ENCODE data around the gene VAV2. TPM values are rescaled to one million over a fixed set of nuclear protein-coding genes. Genes with fewer than 3 reads are reported as not detected.

The VAV2 gene
- total and polyA plus RNA-seq, 2 experiments from 2014 or later = 8.1 to 28.9 TPM

DNA sequence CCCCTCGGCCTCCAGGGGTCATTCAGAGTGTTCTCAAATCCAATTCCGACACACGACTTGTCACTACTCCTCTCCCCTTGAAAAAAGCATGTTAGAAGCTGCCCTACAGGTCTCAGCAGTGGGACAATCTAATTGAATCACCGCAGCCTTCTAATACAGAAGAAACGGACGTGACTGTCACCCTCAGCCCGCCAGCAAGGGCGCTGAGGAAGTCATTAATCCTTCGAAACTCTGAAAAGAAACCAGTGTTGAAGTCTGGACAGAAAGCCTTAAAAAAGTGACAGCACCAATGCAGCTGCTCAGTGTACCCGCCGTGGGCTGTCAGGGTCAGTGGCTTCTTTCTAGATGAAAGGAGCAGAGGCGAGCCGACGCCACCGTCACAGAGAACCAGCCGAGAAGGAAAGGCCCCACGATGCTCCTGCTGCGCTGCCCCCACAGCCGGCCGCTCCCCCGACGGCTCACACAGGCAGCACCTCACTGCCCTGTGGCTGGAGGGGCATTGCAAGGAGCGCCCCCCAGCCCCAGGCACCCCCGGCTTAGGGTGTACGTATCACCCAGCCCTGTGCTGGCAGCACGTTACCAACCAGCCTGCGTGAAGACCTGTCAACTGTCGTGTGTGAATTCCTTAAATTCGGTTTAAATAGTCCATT, 38.8 kb upstream of the VAV2 start (continued):
- TF ChIP-seq, protein P1, sequence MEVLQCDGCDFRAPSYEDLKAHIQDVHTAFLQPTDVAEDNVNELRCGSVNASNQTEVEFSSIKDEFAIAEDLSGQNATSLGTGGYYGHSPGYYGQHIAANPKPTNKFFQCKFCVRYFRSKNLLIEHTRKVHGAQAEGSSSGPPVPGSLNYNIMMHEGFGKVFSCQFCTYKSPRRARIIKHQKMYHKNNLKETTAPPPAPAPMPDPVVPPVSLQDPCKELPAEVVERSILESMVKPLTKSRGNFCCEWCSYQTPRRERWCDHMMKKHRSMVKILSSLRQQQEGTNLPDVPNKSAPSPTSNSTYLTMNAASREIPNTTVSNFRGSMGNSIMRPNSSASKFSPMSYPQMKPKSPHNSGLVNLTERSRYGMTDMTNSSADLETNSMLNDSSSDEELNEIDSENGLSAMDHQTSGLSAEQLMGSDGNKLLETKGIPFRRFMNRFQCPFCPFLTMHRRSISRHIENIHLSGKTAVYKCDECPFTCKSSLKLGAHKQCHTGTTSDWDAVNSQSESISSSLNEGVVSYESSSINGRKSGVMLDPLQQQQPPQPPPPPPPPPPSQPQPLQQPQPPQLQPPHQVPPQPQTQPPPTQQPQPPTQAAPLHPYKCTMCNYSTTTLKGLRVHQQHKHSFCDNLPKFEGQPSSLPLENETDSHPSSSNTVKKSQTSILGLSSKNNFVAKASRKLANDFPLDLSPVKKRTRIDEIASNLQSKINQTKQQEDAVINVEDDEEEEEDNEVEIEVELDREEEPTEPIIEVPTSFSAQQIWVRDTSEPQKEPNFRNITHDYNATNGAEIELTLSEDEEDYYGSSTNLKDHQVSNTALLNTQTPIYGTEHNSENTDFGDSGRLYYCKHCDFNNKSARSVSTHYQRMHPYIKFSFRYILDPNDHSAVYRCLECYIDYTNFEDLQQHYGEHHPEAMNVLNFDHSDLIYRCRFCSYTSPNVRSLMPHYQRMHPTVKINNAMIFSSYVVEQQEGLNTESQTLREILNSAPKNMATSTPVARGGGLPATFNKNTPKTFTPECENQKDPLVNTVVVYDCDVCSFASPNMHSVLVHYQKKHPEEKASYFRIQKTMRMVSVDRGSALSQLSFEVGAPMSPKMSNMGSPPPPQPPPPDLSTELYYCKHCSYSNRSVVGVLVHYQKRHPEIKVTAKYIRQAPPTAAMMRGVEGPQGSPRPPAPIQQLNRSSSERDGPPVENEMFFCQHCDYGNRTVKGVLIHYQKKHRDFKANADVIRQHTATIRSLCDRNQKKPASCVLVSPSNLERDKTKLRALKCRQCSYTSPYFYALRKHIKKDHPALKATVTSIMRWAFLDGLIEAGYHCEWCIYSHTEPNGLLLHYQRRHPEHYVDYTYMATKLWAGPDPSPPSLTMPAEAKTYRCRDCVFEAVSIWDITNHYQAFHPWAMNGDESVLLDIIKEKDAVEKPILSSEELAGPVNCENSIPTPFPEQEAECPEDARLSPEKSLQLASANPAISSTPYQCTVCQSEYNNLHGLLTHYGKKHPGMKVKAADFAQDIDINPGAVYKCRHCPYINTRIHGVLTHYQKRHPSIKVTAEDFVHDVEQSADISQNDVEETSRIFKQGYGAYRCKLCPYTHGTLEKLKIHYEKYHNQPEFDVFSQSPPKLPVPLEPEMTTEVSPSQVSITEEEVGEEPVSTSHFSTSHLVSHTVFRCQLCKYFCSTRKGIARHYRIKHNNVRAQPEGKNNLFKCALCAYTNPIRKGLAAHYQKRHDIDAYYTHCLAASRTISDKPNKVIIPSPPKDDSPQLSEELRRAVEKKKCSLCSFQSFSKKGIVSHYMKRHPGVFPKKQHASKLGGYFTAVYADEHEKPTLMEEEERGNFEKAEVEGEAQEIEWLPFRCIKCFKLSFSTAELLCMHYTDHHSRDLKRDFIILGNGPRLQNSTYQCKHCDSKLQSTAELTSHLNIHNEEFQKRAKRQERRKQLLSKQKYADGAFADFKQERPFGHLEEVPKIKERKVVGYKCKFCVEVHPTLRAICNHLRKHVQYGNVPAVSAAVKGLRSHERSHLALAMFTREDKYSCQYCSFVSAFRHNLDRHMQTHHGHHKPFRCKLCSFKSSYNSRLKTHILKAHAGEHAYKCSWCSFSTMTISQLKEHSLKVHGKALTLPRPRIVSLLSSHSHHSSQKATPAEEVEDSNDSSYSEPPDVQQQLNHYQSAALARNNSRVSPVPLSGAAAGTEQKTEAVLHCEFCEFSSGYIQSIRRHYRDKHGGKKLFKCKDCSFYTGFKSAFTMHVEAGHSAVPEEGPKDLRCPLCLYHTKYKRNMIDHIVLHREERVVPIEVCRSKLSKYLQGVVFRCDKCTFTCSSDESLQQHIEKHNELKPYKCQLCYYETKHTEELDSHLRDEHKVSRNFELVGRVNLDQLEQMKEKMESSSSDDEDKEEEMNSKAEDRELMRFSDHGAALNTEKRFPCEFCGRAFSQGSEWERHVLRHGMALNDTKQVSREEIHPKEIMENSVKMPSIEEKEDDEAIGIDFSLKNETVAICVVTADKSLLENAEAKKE (CRISPR knock-in tag; IDR thresholded peaks at IDR 0.05) = no peak
- TF ChIP-seq EZH2 (IDR thresholded peaks at IDR 0.05; ENCODE audit: low read depth, unreplicated experiment) (no peak), ZNF114 (CRISPR knock-in tag; IDR thresholded peaks at IDR 0.05) (no peak)

- H3K9me2 ChIP-seq (ENCODE audit: insufficient read depth) = no peaks in the 10 kb centered on the region
- Mint-ChIP-seq H3K9me3 (no peaks in the 10 kb centered on the region; the same call in 2 of the 3 replicates), H3K36me3 (ENCODE audit: low read depth) (peaks cover 32% of the 10 kb centered on the region), H3K27ac (no peak overlapping the region; the same call in 1 of the 2 replicates), H3K4me1 (peaks cover 11% of the 10 kb centered on the region), H3K4me3 (no peak overlapping the region), H3K27me3 (ENCODE audit: insufficient read depth, low read depth, poor library complexity) (peaks cover 4% of the 10 kb centered on the region)
- no peak overlapping the region for H2AFZ ChIP-seq
- H4K20me1 ChIP-seq (replicated peaks; ENCODE audit: insufficient read depth) = no peaks in the 10 kb centered on the region; the same call in 1 of the 2 replicates
- no peak; the same call in 1 of the 2 replicates for TF ChIP-seq POLR2AphosphoS5 (IDR thresholded peaks at IDR 0.05; ENCODE audit: low read depth)
- H3K27me3 ChIP-seq (ENCODE audit: insufficient read depth) = no peaks in the 10 kb centered on the region
- H3K36me3 ChIP-seq (ENCODE audit: insufficient read depth) = peaks cover 25% of the 10 kb centered on the region; the same call in 1 of the 2 replicates
- no peak for DNase-seq (ENCODE audit: low spot score)
- H3K4me3 ChIP-seq = no peak overlapping the region
- no peaks in the 10 kb centered on the region for H3K79me2 ChIP-seq (replicated peaks; ENCODE audit: insufficient read depth)
- no peak for ATAC-seq
- no peak overlapping the region for H3K27ac ChIP-seq (ENCODE audit: low read depth)
- peaks cover 11% of the 10 kb centered on the region for H3K4me1 ChIP-seq (ENCODE audit: insufficient read depth)
- 0 out of 2 replicates have a peak, but pooled peaks cover 8% of the 10 kb centered on the region for H3F3A ChIP-seq (replicated peaks; ENCODE audit: low read depth)
- no peak overlapping the region for H3K4me2 ChIP-seq
These were observed 37.4 kb upstream of the VAV2 start for GRCh38 chr9:134029248-134030226.

All from GM23338 (cell line).